ENCODE data around the gene REEP3.

GRCh38 chr10:63605197-63605967 lies 84.2 kb downstream of the REEP3 start:
- no peak for TF ChIP-seq POLR2A (IDR thresholded peaks at IDR 0.05)
- no peak for TF ChIP-seq CTCF (IDR thresholded peaks at IDR 0.05)
